Left ventricle myocardium superior (tissue), 1 donor: ENCODE results near the gene DBNDD1. TPM values are rescaled to one million over a fixed set of nuclear protein-coding genes. Genes with fewer than 3 reads are reported as not detected.
"Not testable (repeated sequence)": the region's sequence is repeated elsewhere in the genome, so short reads cannot be mapped to it uniquely, and the experiment has no call there.

ENCODE experiments used
- ATAC-seq: fragments of 200-7000 bp; cut with Tn5 transposase; one replicate; pipeline ENCODE4 v1.9.1; 2020; ENCODE audit warnings: mild to moderate bottlenecking, moderate library complexity
- DNase-seq: peaks from one replicate; pipeline ENCODE4 v3.0.0-alpha.2; 2020
- intact Hi-C: fragments of 100-400 bp; cut with micrococcal nuclease; formaldehyde crosslinking; loops from one replicate; pipeline ENCODE4 v1.11.0; 2022
- total RNA-seq: library from RNA; stranded (reverse); fragmentation: NEBNext Ultra II Directional; extraction: Animal tissue kit (Norgen Biotek cat#: 25700); gene quantifications from one replicate; pipeline ENCODE4 v1.2.1, GENCODE V29; 2021
- donor health status: DM: no; HTN: yes; CAD: no; lungs with severe emphysema.

DBNDD1 gene
- total RNA-seq, 1 donor from 2014 or later: 6.3 TPM

GRCh38 chr16:89996178-89996489 is 23.1 kb downstream of the DBNDD1 start:
- DNase-seq (no peak), ATAC-seq (no peak)
- intact Hi-C loops: no loop called here

- ATAC-seq, DNase-seq, intact Hi-C loops: not testable (repeated sequence)
These were observed 23.6 kb downstream of the DBNDD1 start for GRCh38 chr16:89995475-89996177.

- ATAC-seq: peak; percentile 22
- DNase-seq, intact Hi-C loops: not testable (repeated sequence)
These were observed 24.4 kb downstream of the DBNDD1 start for GRCh38 chr16:89994721-89995474.

DNA sequence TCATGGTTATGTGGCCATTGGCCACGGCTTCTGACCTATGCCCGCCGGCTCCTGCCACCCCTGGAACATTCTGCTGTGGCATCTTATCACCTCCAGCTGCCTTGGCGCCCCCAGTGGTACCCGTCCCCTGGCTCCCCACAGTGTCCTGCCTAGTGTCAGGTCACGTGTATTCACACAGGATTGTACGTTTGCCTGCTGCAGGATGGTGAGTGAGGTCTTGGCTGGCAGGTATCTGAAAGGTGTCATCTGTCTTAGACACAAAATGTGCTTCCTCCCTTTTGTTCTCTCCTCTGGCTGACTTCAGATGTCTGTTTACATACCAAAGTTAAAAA is 24.9 kb downstream of the DBNDD1 start:
- no peak for DNase-seq
- intact Hi-C loops: no loop called here
- peak; percentile 25 for ATAC-seq

DNA sequence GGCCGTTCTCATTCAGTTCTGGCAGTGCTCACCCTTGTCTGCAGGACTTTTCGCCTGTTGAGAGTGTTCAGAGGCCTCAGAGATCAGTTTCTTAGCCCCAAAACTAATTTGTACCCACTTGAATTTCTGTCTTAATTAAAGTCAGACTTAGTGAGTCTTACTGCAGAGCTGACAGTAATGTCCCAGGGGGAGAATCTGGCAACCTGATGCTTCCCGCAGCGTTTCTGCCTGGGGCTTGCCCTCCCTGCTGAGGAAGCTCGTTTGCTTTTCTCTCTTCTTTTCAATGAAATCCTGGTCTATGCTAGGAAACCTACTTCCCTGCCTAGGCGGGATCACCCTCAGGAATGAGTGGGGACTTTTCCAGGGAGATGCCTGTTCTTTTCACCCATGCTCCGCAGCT is 25.3 kb downstream of the DBNDD1 start:
- intact Hi-C loops: no loop called here
- ATAC-seq (no peak), DNase-seq (no peak)

DNA sequence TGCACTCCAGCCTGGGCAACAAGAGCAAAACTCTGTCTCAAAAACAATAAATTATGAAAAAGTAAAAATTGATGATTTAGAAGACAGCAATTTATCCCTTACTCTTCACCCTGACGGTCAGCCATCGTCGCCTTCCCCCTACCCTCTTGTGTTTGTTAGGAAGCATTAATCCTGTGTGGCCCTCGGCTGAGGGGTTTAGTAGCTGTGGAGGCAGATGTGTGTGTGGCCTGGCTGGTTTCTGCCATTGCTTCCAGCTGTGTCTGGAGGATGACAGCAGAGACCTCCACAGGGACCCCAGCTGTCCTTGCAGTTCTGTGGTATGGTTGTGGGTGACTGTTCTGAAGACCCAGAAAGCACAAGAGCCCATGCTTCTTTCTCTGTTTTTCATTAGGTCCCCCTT is 25.9 kb downstream of the DBNDD1 start:
- DNase-seq (no peak), ATAC-seq (no peak)
- intact Hi-C loops: no loop called here

DNA sequence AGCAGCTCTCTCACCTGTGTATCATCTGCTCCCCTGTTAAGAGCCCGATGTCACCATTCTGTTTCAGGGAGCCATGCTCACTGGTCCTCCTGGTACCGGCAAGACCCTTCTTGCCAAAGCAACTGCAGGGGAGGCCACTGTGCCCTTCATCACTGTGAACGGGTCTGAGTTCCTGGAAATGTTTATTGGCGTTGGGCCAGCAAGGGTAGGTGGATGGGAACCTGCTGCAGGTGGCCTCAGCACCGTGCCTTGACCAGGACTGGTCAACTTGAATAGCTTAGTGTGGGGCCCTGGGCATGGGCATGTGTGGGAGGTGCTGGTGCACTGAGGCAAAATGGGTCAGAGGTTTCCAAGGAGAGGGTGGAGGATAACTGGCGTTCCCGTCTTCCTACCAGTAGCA is 28.5 kb downstream of the DBNDD1 start:
- ATAC-seq: no peak
- intact Hi-C loops: no loop called here
- no peak for DNase-seq

DNA sequence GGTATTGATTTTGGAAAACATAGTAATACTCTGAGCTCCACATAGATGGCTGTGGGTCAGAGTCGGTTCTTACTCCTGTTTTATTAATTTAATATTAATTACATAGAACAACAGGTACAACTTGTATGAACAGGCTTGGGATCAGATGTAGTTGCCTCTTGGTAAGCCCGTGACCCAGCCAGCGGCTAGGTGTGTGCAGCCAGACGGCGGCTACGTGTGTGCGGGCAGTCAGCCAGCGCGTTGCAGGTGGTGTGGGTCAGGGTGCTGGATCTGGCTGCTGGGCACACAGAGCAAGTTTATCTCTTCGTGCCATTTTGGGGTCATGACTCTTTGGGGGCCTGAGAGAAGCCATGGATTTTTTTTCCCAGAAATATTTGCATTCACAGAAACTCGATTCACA is 30.3 kb downstream of the DBNDD1 start:
- DNase-seq: no peak
- no peak for ATAC-seq
- intact Hi-C loops: no loop called here

DNA sequence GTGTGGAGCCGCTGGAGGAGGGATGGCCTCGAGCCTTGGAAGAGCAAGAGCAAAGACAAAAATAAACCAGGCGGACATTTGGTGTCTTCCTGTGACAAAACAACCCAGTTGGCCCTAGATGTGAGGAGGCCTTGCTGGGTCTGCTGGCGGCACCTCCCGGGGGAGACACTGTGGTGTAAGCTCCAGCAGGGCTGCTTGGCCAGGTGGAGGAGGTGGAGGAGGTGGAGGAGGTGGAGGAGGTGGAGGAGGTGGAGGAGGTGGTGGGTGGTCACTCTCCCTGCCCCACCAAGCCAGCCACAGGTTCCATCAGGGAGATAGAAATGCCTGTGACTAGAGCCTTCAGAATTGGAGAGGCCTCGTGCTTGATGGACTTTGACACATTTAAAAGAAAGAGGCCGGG is 32.1 kb downstream of the DBNDD1 start:
- intact Hi-C loops: no loop called here
- no peak for DNase-seq
- no peak for ATAC-seq

DNA sequence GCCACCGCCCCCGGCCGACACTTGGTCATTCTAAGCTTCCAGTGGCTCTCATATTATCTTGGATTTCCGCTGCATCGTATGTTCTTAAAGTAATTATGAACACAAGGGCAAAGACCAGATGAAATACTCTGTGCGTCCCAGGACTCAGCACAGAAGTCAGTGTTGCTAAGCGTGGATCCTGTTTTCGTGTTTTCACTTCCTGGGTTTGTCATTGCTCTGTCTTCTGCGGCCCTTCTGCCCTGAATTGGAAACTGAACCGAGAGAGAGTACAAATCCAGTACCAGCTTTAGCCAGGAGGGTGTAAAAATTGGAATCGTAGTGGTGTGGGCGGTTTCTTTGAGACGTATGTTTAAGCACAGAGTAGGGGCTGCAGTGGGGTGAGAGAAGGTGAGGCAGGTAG is 32.7 kb downstream of the DBNDD1 start:
- ATAC-seq (no peak), DNase-seq (no peak)
- intact Hi-C loops: no loop called here

GRCh38 chr16:89985219-89985618 is 34.0 kb downstream of the DBNDD1 start:
- ATAC-seq: no peak

DNA sequence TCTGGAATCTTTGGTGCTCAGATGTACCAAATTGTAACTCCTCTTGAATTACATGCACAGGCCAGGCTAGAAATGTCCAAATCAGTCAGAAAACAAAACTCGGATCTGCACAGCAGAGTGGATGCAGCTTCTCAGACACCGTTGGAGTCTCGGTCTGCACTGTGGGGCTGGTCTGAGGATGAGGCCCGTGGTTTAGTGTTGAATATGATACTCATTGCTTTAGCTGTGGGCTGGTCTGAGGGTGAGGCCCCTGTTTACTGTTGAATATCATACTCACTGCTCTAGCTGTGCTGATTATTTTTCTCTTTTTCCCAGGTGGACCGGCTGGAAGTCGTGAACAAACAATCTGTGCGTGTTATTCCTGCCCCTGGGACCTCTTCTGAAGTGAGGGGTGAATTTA is 35.0 kb downstream of the DBNDD1 start:
- intact Hi-C loops: no loop called here
- ATAC-seq: no peak
- peak; percentile 2 for DNase-seq

More at GRCh38 chr16:89985219-89985618, 34.0 kb downstream of the DBNDD1 start:
- intact Hi-C loops: no loop called here
- DNase-seq: no peak

DNA sequence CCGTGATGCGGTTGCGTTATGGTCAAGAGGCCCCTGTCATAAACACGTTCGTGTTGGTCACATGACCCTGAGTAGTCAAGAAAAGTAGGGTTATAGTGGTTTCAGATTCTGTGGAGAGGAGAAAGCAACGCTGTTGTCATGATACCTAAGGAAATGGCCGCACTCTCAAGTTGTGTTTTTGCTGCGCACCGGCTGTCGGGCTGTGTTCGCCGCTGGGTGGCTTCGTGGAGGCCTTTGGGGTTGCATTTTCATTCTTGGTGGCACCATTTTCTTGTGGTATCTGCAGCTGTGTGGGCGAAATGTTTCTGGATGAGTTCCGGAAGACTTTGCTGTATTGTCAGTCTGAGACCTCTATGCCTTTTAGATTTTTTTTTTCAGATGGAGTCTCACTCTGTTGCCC is 35.7 kb downstream of the DBNDD1 start:
- DNase-seq (no peak), ATAC-seq (no peak)
- intact Hi-C loops: no loop called here

- intact Hi-C loops: no loop called here
- ATAC-seq (no peak), DNase-seq (peak; percentile 2)
These were observed 36.9 kb downstream of the DBNDD1 start for GRCh38 chr16:89982318-89982717.

DNA sequence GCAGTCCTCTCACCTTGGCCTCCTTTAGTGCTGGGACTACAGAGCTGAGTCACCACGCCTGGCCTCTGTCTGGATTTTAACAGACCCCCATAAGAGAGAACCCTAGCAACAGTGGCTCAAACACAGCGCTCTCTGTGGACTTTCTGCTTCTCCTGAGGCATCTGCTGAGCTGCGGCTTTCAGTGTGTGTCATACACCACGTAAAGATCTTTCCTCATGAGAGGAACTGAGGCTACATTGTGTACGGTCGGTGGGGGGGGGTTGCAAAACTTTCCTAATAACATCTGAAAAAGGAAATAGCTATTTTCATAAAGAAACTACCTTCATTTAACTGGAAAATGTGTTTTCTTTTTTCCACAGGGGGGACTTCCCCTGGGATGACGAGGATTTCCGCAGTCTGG is 37.8 kb downstream of the DBNDD1 start:
- intact Hi-C loops: no loop called here
- DNase-seq: peak; percentile 4
- ATAC-seq: no peak

DNA sequence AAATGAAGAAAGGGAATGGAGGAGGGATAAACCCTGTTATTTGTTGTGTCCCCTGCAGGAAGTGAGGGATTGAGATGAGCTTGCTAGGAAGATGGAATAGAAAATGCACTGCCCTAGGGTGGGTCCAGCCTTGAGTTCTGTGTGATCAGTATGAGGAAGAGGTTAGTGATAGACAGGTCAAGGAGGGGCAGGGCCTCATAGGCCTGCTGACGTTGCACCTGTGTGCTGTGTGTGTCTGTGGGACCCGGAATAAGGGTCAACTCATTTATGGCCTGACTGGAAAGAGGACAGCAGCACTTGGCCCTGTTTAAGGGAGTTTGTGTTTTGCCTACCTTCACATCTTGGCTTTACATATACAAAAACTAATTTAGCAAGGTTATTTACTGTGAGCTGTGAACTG is 44.4 kb downstream of the DBNDD1 start:
- no peak for DNase-seq
- intact Hi-C loops: no loop called here
- ATAC-seq: no peak

- ATAC-seq (no peak), DNase-seq (no peak)
- intact Hi-C loops: no loop called here
These were observed 45.5 kb downstream of the DBNDD1 start for GRCh38 chr16:89973654-89974335.

DNA sequence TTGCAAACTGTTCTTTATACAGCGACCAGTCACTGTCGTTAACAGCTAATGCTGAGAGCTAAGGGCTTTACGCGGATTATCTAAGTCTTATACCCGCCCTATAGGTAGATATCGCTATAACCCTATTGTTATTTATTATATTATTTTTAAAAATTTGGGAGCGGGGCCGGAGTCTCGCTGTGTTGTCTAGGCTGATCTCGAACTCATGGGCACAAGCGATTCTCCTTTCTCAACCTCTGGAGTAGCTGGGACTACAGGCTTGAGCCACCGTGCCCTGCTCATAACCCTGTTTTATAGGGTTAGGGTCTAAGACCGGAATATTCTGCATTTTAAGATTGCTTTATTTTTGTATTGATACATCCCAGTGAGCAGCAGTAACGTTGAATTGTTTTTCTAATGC is 46.0 kb downstream of the DBNDD1 start:
- no peak for DNase-seq
- no peak for ATAC-seq
- intact Hi-C loops: no loop called here

DNA sequence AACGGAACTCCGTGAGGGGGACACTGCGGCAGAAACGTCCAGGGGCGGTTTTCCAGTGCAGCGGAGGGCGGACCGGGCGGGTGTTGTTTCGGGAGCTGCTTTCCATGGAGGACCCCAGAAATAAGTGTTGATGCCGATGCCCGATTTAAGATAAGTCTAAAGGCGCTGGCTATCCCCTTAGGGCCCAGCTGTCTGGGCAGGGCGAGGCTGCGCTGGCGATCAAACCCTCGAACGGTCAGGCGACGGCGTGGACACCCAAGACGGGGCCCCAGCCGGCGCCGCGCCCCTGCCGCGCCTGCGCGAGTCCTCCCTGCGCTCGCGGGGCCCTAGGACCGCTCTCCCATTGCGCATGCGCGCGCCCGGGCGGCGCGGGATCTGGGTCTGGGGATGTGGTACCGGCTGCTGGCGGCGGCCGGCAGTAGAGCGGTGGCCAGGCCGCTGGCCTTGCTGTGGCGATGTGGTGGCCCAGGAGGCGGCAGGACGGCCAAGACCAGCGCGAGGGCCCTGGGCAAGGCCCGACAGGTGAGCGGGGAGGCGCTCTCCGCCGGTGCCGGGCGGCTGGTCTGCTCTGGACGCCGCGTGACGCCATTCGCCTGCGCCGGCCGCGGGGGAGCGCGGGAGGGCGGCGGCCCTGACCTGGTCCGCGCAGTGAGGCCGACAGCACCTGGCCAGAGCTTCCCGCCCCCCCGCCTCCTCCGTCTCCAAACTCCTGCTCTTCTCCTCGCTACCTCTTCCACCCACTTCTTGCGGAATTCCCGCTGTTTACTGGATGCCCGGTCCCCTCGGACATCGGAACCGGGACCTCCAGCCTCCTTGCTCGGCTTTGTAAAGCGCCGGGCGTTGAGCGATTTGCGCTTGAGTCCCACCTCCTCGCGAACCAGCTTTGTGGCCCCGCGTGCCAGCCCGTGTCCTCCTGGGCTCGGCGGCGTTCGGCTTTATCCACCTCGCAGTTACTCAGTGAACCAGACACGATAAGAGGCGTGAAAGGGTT is 46.7 kb downstream of the DBNDD1 start:
- DNase-seq (peak; percentile 96), ATAC-seq (peak; percentile 98)
- intact Hi-C loops: no loop called here
